Stimulated activated CD8-positive, alpha-beta memory T cell treated with anti-CD3 and anti-CD28 coated beads, Interleukin-15, amount 100 ng/mL, for 4 hours (primary cell): ENCODE measurements around the gene KRTAP5-8.
"Not testable (repeated sequence)": the region's sequence is repeated elsewhere in the genome, so short reads cannot be mapped to it uniquely, and the experiment has no call there.

ENCODE experiments used
- DNase-seq, 2 donors: peaks; one replicate each; pipeline ENCODE4 v3.0.0-alpha.2; 2020; ENCODE audit warnings: low read depth in 2 of 2

The KRTAP5-8 gene

GRCh38 chr11:71537977-71538665 lies at the start of gene KRTAP5-8:
Gene KRTAP5-8 (plus strand): TSS chr11:71538025. CDS start chr11:71538056, 31 bp downstream.
- not testable (repeated sequence) for DNase-seq

- no peak for DNase-seq
These were observed 49.0 kb upstream of the KRTAP5-8 start for GRCh38 chr11:71488681-71489270.

- DNase-seq = no peak
These were observed 48.3 kb upstream of the KRTAP5-8 start for GRCh38 chr11:71489311-71490043.

GRCh38 chr11:71490044-71490730 lies 47.6 kb upstream of the KRTAP5-8 start:
- DNase-seq = no peak

GRCh38 chr11:71490731-71491390 lies 47.0 kb upstream of the KRTAP5-8 start:
- DNase-seq = no peak

- DNase-seq = no peak
These were observed 46.3 kb upstream of the KRTAP5-8 start for GRCh38 chr11:71491531-71491930.

- DNase-seq = no peak
These were observed 45.9 kb upstream of the KRTAP5-8 start for GRCh38 chr11:71491940-71492339.

- DNase-seq = no peak
These were observed 42.3 kb upstream of the KRTAP5-8 start for GRCh38 chr11:71495286-71496230.

GRCh38 chr11:71496421-71496820 lies 41.4 kb upstream of the KRTAP5-8 start:
- no peak for DNase-seq

- no peak for DNase-seq
These were observed 39.7 kb upstream of the KRTAP5-8 start for GRCh38 chr11:71498091-71498490.

- DNase-seq = no peak
These were observed 38.7 kb upstream of the KRTAP5-8 start for GRCh38 chr11:71499125-71499524.

- no peak for DNase-seq
These were observed 38.3 kb upstream of the KRTAP5-8 start for GRCh38 chr11:71499546-71499945.

GRCh38 chr11:71500601-71501021 lies 37.2 kb upstream of the KRTAP5-8 start:
- no peak for DNase-seq

GRCh38 chr11:71501071-71501985 lies 36.5 kb upstream of the KRTAP5-8 start:
- DNase-seq = no peak

- DNase-seq = no peak
These were observed 35.8 kb upstream of the KRTAP5-8 start for GRCh38 chr11:71502026-71502425.

GRCh38 chr11:71502871-71503435 lies 34.9 kb upstream of the KRTAP5-8 start:
- DNase-seq = no peak

- no peak for DNase-seq
These were observed 33.3 kb upstream of the KRTAP5-8 start for GRCh38 chr11:71504531-71504930.

GRCh38 chr11:71505001-71505400 lies 32.8 kb upstream of the KRTAP5-8 start:
- DNase-seq = no peak

- DNase-seq = no peak
These were observed 32.0 kb upstream of the KRTAP5-8 start for GRCh38 chr11:71505781-71506180.
